GM18873 (cell line): ENCODE measurements around the gene FRS2.

Source experiments
- ATAC-seq: cut with Tn5 transposase; IDR thresholded peaks from one replicate; pipeline ENCODE4 v1.9.1; 2021; ENCODE audit warnings: mild to moderate bottlenecking, moderate library complexity, moderate number of reproducible peaks; ENCODE audit not compliant: unreplicated experiment, low FRiP score

Gene FRS2

GRCh38 chr12:69497308-69498026 lies 27.3 kb downstream of the FRS2 start:
- ATAC-seq = peak; percentile 88

GRCh38 chr12:69500631-69501030 lies 30.4 kb downstream of the FRS2 start:
- ATAC-seq = no peak

- ATAC-seq = no peak
These were observed 31.1 kb downstream of the FRS2 start for GRCh38 chr12:69501154-69501895.

GRCh38 chr12:69502345-69503081 lies 32.3 kb downstream of the FRS2 start:
- no peak for ATAC-seq

GRCh38 chr12:69508091-69508490 lies 37.9 kb downstream of the FRS2 start:
- ATAC-seq = no peak

- no peak for ATAC-seq
These were observed 38.4 kb downstream of the FRS2 start for GRCh38 chr12:69508621-69509020.

GRCh38 chr12:69509308-69509736 lies 39.1 kb downstream of the FRS2 start:
- no peak for ATAC-seq

GRCh38 chr12:69509904-69510827 lies 40.0 kb downstream of the FRS2 start:
- no peak for ATAC-seq

- ATAC-seq = no peak
These were observed 40.8 kb downstream of the FRS2 start for GRCh38 chr12:69511016-69511415.

GRCh38 chr12:69511469-69512267 lies 41.5 kb downstream of the FRS2 start:
- no peak for ATAC-seq

GRCh38 chr12:69512820-69513219 lies 42.6 kb downstream of the FRS2 start:
- ATAC-seq = no peak

- no peak for ATAC-seq
These were observed 43.1 kb downstream of the FRS2 start for GRCh38 chr12:69513297-69513696.

- no peak for ATAC-seq
These were observed 43.9 kb downstream of the FRS2 start for GRCh38 chr12:69514111-69514510.

- no peak for ATAC-seq
These were observed 44.7 kb downstream of the FRS2 start for GRCh38 chr12:69514845-69515244.

GRCh38 chr12:69515394-69515930 lies 45.3 kb downstream of the FRS2 start:
- ATAC-seq = no peak

GRCh38 chr12:69516950-69517349 lies 46.8 kb downstream of the FRS2 start:
- ATAC-seq = no peak

GRCh38 chr12:69517406-69517805 lies 47.2 kb downstream of the FRS2 start:
- no peak for ATAC-seq

GRCh38 chr12:69519871-69520270 lies 49.7 kb downstream of the FRS2 start:
- ATAC-seq = no peak
